Measurements from ENCODE around the gene ANP32E. TPM values are rescaled to one million over a fixed set of nuclear protein-coding genes. Genes with fewer than 3 reads are reported as not detected.
A peak's percentile ranks its signal among the peaks of the same experiment; 100 is the strongest.

ANP32E gene
- total and polyA plus RNA-seq, 2 of the 13 experiments (the other 11 are each of a cell fraction or from before 2014, with no cell fraction given): 10.3 to 53.0 TPM

DNA sequence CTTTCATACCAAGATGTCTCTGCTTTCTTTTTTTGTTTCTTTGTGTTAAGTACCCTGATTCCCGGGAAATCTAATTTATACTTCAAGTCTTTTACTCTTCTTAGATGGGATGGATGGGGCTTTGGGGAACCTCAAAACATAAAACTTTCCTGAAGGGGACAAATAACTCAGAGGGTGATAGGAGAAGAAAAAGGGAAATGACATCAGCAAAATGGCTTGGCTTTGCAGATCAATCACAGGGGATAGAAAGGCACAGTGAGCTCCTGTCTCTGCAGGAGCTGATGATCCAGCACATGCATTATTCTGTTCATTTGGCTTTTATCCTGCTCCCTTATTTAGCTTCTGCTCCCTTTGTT is 20.3 kb upstream of the ANP32E start:
- Histone ChIP-seq H3K27ac (ENCODE audit: extremely low read length, insufficient read depth, low read length) (peak overlapping the region; percentile 73), H3K36me3 (replicated peaks in 1 of 2; ENCODE audit: control insufficient read depth in 1 of 2, insufficient read depth in 2 of 2, low read length in 2 of 2) (no peaks in the 10 kb centered on the region), H3K9me3 (ENCODE audit: low read length) (no peaks in the 10 kb centered on the region), H3K4me3 (replicated peaks in 1 of 3; ENCODE audit: insufficient read depth in 1 of 3, low read depth in 2 of 3, low read length in 3 of 3) (peak overlapping the region; percentile 68 to 79 (median 78)), H2AFZ (ENCODE audit: low read length) (peak overlapping the region; percentile 91), H3K4me1 (ENCODE audit: insufficient read depth, low read length) (peaks cover 52% of the 10 kb centered on the region), H3K4me2 (ENCODE audit: low read depth, low read length) (peak overlapping the region; percentile 98), H3K79me2 (ENCODE audit: insufficient read depth, low read length) (no peaks in the 10 kb centered on the region), H4K20me1 (ENCODE audit: insufficient read depth, low read length) (no peaks in the 10 kb centered on the region), H3K9ac (ENCODE audit: insufficient read depth, low read depth, low read length) (peak overlapping the region; percentile 75), H3K27me3 (ENCODE audit: control insufficient read depth in 1 of 2, insufficient read depth in 2 of 2, low read length in 2 of 2) (no peaks in the 10 kb centered on the region; a peak in 1 of 5 replicates)
- intact Hi-C loops (cut with micrococcal nuclease; ENCODE audit: unreplicated experiment) (loop anchor here (1.0 to 10.0 kb wide), 2 partner anchors 65 to 299 kb away; partner anchors contain the start of gene PRPF3), in situ Hi-C loops (cut with HindIII; ENCODE audit: extremely low pct_ligation_motif_present, low pct_unique_long_range_greater_than_20kb) (loop anchor here (5.0 to 10.0 kb wide), 3 partner anchors 41 to 279 kb away; no protein-coding TSS in a partner anchor)
- FAIRE-seq: no peak
- DNase-seq (ENCODE audit: low spot score): no peak
- WGBS (ENCODE audit: low lambda C conversion rate): 2% methylated on average over 1 of the region's 1 CpG
- ChIA-PET CTCF (ENCODE audit: low intra/inter-chr PET ratio, low total read pairs) (interaction anchor here (1.1 to 2.6 kb wide), 4 partner anchors 22 to 174 kb away, joined by 3 to 45 read pairs (median 6); no protein-coding TSS in a partner anchor), POLR2A (interaction anchor here (0.7 to 5.0 kb wide), 9 partner anchors 13 to 276 kb away, joined by 3 to 32 read pairs (median 8); partner anchors contain the start of genes APH1A, FALEC, PRPF3 and RPRD2)
- TF ChIP-seq GABPA (IDR thresholded peaks at IDR 0.05; ENCODE audit: low read depth, low read length) (no peak), GABPA (CRISPR knock-in tag; IDR thresholded peaks at IDR 0.05; ENCODE audit: low read depth) (peak; percentile 5; the same call in 1 of the 2 replicates), ZNF563 (CRISPR knock-in tag; IDR thresholded peaks at IDR 0.05) (no peak), SETDB1 (CRISPR knock-in tag; IDR thresholded peaks at IDR 0.05; ENCODE audit: borderline replicate concordance) (no peak), RFX1 (IDR thresholded peaks at IDR 0.05) (no peak), ZNF724P (CRISPR knock-in tag; IDR thresholded peaks at IDR 0.05; ENCODE audit: borderline replicate concordance) (no peak), SIX1 (CRISPR knock-in tag; IDR thresholded peaks at IDR 0.05; ENCODE audit: borderline replicate concordance) (0 out of 2 replicates have a peak, but pooled peaks have one; percentile 12), WIZ (CRISPR knock-in tag; IDR thresholded peaks at IDR 0.05) (no peak), KAT2B (IDR thresholded peaks at IDR 0.05; ENCODE audit: borderline replicate concordance, low read depth, low read length) (no peak)
- TF ChIP-seq, protein P1, sequence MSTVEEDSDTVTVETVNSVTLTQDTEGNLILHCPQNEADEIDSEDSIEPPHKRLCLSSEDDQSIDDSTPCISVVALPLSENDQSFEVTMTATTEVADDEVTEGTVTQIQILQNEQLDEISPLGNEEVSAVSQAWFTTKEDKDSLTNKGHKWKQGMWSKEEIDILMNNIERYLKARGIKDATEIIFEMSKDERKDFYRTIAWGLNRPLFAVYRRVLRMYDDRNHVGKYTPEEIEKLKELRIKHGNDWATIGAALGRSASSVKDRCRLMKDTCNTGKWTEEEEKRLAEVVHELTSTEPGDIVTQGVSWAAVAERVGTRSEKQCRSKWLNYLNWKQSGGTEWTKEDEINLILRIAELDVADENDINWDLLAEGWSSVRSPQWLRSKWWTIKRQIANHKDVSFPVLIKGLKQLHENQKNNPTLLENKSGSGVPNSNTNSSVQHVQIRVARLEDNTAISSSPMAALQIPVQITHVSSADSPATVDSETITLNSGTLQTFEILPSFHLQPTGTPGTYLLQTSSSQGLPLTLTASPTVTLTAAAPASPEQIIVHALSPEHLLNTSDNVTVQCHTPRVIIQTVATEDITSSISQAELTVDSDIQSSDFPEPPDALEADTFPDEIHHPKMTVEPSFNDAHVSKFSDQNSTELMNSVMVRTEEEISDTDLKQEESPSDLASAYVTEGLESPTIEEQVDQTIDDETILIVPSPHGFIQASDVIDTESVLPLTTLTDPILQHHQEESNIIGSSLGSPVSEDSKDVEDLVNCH (CRISPR knock-in tag; IDR thresholded peaks at IDR 0.05): no peak
- TF ChIP-seq, protein P2, sequence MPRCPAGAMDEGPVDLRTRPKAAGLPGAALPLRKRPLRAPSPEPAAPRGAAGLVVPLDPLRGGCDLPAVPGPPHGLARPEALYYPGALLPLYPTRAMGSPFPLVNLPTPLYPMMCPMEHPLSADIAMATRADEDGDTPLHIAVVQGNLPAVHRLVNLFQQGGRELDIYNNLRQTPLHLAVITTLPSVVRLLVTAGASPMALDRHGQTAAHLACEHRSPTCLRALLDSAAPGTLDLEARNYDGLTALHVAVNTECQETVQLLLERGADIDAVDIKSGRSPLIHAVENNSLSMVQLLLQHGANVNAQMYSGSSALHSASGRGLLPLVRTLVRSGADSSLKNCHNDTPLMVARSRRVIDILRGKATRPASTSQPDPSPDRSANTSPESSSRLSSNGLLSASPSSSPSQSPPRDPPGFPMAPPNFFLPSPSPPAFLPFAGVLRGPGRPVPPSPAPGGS (CRISPR knock-in tag; IDR thresholded peaks at IDR 0.05): no peak
- no peak for ATAC-seq
- no TSS peak for BruUV-seq (replicated peaks)
